GM21515 (cell line): ENCODE data around the gene ENTPD1.
A peak's percentile ranks its signal among the peaks of the same experiment; 100 is the strongest.
"Not testable (repeated sequence)": the region's sequence is repeated elsewhere in the genome, so short reads cannot be mapped to it uniquely, and the experiment has no call there.

Experiments used
- ATAC-seq: cut with Tn5 transposase; IDR thresholded peaks from one replicate; pipeline ENCODE4 v1.9.1; 2021; ENCODE audit not compliant: unreplicated experiment

ENTPD1 gene

GRCh38 chr10:95756041-95756761, at the start of gene ENTPD1:
ENTPD1 (plus strand) TSS chr10:95756163; CDS start chr10:95756240, 77 bp downstream.
- peak; percentile 27 for ATAC-seq

GRCh38 chr10:95706573-95706972, 49.4 kb upstream of the ENTPD1 start:
- no peak for ATAC-seq

- ATAC-seq, result no peak
These were observed 49.0 kb upstream of the ENTPD1 start for GRCh38 chr10:95706990-95707389.

GRCh38 chr10:95711492-95711891, 44.5 kb upstream of the ENTPD1 start:
- ATAC-seq, result no peak

- ATAC-seq, result no peak
These were observed 39.5 kb upstream of the ENTPD1 start for GRCh38 chr10:95716466-95716865.

GRCh38 chr10:95716866-95717265, 39.1 kb upstream of the ENTPD1 start:
- ATAC-seq, result no peak

GRCh38 chr10:95720745-95721144, 35.2 kb upstream of the ENTPD1 start:
- not testable (repeated sequence) for ATAC-seq

- not testable (repeated sequence) for ATAC-seq
These were observed 33.5 kb upstream of the ENTPD1 start for GRCh38 chr10:95722496-95722895.

GRCh38 chr10:95728526-95728925, 27.4 kb upstream of the ENTPD1 start:
- ATAC-seq, result no peak

GRCh38 chr10:95729323-95730055, 26.5 kb upstream of the ENTPD1 start:
- ATAC-seq, result no peak

- ATAC-seq, result no peak
These were observed 25.7 kb upstream of the ENTPD1 start for GRCh38 chr10:95730233-95730632.

GRCh38 chr10:95732907-95733306, 23.1 kb upstream of the ENTPD1 start:
- not testable (repeated sequence) for ATAC-seq

GRCh38 chr10:95739056-95739455, 16.9 kb upstream of the ENTPD1 start:
- no peak for ATAC-seq

GRCh38 chr10:95741807-95742467, 14.0 kb upstream of the ENTPD1 start:
- peak; percentile 57 for ATAC-seq

GRCh38 chr10:95742485-95742884, 13.5 kb upstream of the ENTPD1 start:
- peak; percentile 25 for ATAC-seq

GRCh38 chr10:95742962-95743535, 12.9 kb upstream of the ENTPD1 start:
- no peak for ATAC-seq

GRCh38 chr10:95745501-95745900, 10.5 kb upstream of the ENTPD1 start:
- no peak for ATAC-seq

GRCh38 chr10:95748349-95748748, 7.6 kb upstream of the ENTPD1 start:
- ATAC-seq, result no peak

GRCh38 chr10:95755511-95756004, 405 bp upstream of the ENTPD1 start:
- ATAC-seq, result peak; percentile 41

- no peak for ATAC-seq
These were observed 1.1 kb downstream of the ENTPD1 start for GRCh38 chr10:95756809-95757684.
